OCI-LY1 (cell line): ENCODE results near the gene PBX1.

Source experiments
- H2AFZ ChIP-seq: fragments of 200-600 bp; sonication (generic), shearing (Covaris generic); 2 replicates; pipeline ENCODE4 v1.6.0; 2014; ENCODE audit warnings: antibody characterized with exemption, mild to moderate bottlenecking, low read length
- H3F3A ChIP-seq: fragments of 200-600 bp; sonication (generic), shearing (Covaris generic); 2 replicates; pipeline ENCODE4 v1.6.0; 2014; ENCODE audit warnings: mild to moderate bottlenecking, antibody characterized with exemption, low read length, moderate library complexity; ENCODE audit not compliant: insufficient read depth
- H3K27ac ChIP-seq: fragments of 200-600 bp; sonication (generic); 2 replicates; pipeline ENCODE4 v1.5.1; 2014; ENCODE audit warnings: low read length, mixed run types, mild to moderate bottlenecking, low read depth; ENCODE audit not compliant: poor library complexity, severe bottlenecking
- H3K27me3 ChIP-seq: fragments of 200-600 bp; sonication (generic); 2 replicates; pipeline ENCODE4 v1.6.0; 2014; ENCODE audit warnings: antibody characterized with exemption, mild to moderate bottlenecking, low read length, moderate library complexity; ENCODE audit not compliant: insufficient read depth
- H3K36me3 ChIP-seq: fragments of 200-600 bp; sonication (generic); 2 replicates; pipeline ENCODE4 v1.6.1; 2014; ENCODE audit warnings: mild to moderate bottlenecking, antibody characterized with exemption, low read length, moderate library complexity, mixed read lengths; ENCODE audit not compliant: insufficient read depth
- H3K4me1 ChIP-seq: fragments of 200-600 bp; sonication (generic); 2 replicates; pipeline ENCODE4 v1.5.1; 2014; ENCODE audit warnings: mild to moderate bottlenecking, low read length, moderate library complexity; ENCODE audit not compliant: insufficient read depth, severe bottlenecking
- H3K4me2 ChIP-seq: fragments of 200-600 bp; sonication (generic), shearing (Covaris generic); 2 replicates; pipeline ENCODE4 v1.6.1; 2014; ENCODE audit warnings: low read length
- H3K4me3 ChIP-seq: fragments of 200-600 bp; sonication (generic); 2 replicates; pipeline ENCODE4 v1.5.1; 2014; ENCODE audit warnings: low read length, low read depth, mild to moderate bottlenecking, mixed read lengths; ENCODE audit not compliant: poor library complexity, severe bottlenecking
- H3K79me2 ChIP-seq: fragments of 200-600 bp; shearing (Covaris generic); 2 replicates; pipeline ENCODE4 v1.6.1; 2016; ENCODE audit warnings: mixed run types, low read length, mixed read lengths; ENCODE audit not compliant: insufficient read depth
- H3K9ac ChIP-seq: fragments of 200-600 bp; sonication (generic), shearing (Covaris generic); 2 replicates; pipeline ENCODE4 v1.6.1; 2014; ENCODE audit warnings: mild to moderate bottlenecking, low read length, mixed read lengths
- H3K9me2 ChIP-seq: fragments of 200-600 bp; sonication (generic), shearing (Covaris generic); 2 replicates; pipeline ENCODE4 v1.6.1; 2014; ENCODE audit warnings: low read depth, mild to moderate bottlenecking, low read length, mixed read lengths
- H3K9me3 ChIP-seq: fragments of 200-600 bp; shearing (Covaris generic); 2 replicates; pipeline ENCODE4 v1.6.1; 2014; ENCODE audit warnings: low read length, mixed read lengths
- H4K20me1 ChIP-seq: fragments of 200-600 bp; sonication (generic), shearing (Covaris generic); 2 replicates; pipeline ENCODE4 v1.6.0; 2016; ENCODE audit warnings: mild to moderate bottlenecking, low read length; ENCODE audit not compliant: insufficient read depth
- CTCF ChIP-seq: fragments of 200-600 bp; sonication (generic), shearing (Covaris generic); IDR thresholded peaks from 2 replicates; pipeline ENCODE4 v1.5.1; 2017; ENCODE audit warnings: mild to moderate bottlenecking, antibody characterized with exemption, low read length, moderate library complexity, mixed read lengths
- EZH2 ChIP-seq: fragments of 200-600 bp; sonication (generic), shearing (Covaris generic); IDR thresholded peaks from 2 replicates; pipeline ENCODE4 v1.8.0; 2017; ENCODE audit warnings: borderline replicate concordance, mixed run types, mild to moderate bottlenecking, antibody characterized with exemption, low read length, moderate library complexity, mixed read lengths

Gene PBX1

GRCh38 chr1:164713456-164714207 is 154.6 kb downstream of the PBX1 start:
- TF ChIP-seq EZH2 = no peak
- TF ChIP-seq CTCF = no peak
- H3K9me3 ChIP-seq = no peaks in the 10 kb centered on the region
- no peaks in the 10 kb centered on the region for H4K20me1 ChIP-seq
- no peak overlapping the region for H3K9ac ChIP-seq
- no peaks in the 10 kb centered on the region for H3K36me3 ChIP-seq
- H3K27ac ChIP-seq = no peak overlapping the region
- H3K4me1 ChIP-seq = no peaks in the 10 kb centered on the region
- H2AFZ ChIP-seq = no peak overlapping the region
- H3K27me3 ChIP-seq = no peaks in the 10 kb centered on the region
- H3F3A ChIP-seq = no peaks in the 10 kb centered on the region
- H3K4me3 ChIP-seq = no peak overlapping the region
- no peak overlapping the region for H3K4me2 ChIP-seq
- H3K79me2 ChIP-seq = no peaks in the 10 kb centered on the region
- H3K9me2 ChIP-seq = no peaks in the 10 kb centered on the region

DNA sequence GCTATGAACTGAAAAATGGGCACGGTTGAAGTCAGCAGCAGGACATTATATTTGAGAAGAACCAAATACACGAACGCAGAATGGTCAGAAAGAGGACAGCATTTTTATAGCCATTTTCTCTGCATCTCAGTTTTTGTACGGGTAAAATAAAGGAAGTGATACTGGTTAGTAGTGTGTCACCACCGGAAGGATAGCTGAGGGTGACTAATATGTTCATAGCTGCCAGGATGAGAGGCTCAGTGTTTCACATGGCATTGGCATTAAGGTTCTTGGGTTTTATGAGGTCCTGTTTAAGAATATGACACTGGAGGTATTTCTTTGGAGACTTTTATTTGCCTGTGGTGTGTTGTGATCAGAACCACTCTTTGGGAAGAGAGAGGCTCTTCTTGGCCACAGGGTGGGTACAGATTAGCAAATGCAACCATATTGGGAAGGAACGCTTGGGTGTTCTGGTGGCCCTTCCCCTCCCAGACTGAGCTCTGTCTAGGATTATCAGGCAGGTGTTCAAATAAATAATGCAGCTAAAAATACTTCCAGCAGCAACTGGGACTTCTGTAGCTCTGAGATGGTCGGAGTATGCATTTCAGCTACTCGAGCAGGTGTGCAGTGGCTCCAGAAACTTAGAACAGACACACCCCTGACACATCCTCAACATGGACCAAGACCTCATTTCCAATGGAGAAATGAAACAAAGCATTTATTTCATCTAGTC is 158.2 kb downstream of the PBX1 start:
- no peaks in the 10 kb centered on the region for H3K36me3 ChIP-seq
- no peaks in the 10 kb centered on the region for H4K20me1 ChIP-seq
- H3K27me3 ChIP-seq = no peaks in the 10 kb centered on the region
- no peak for TF ChIP-seq CTCF
- TF ChIP-seq EZH2 = no peak
- H3K79me2 ChIP-seq = no peaks in the 10 kb centered on the region
- no peaks in the 10 kb centered on the region for H3K4me1 ChIP-seq
- no peak overlapping the region for H3K4me3 ChIP-seq
- H3K9me2 ChIP-seq = no peaks in the 10 kb centered on the region
- no peak overlapping the region for H3K4me2 ChIP-seq
- H3K27ac ChIP-seq = no peak overlapping the region
- H2AFZ ChIP-seq = no peak overlapping the region
- H3K9me3 ChIP-seq = no peaks in the 10 kb centered on the region
- H3K9ac ChIP-seq = no peak overlapping the region
- no peaks in the 10 kb centered on the region for H3F3A ChIP-seq

- TF ChIP-seq CTCF (no peak), EZH2 (no peak)
- no peak overlapping the region for H2AFZ ChIP-seq
- H3K9me2 ChIP-seq = no peaks in the 10 kb centered on the region
- H3K27ac ChIP-seq = no peak overlapping the region
- no peaks in the 10 kb centered on the region for H3K36me3 ChIP-seq
- no peaks in the 10 kb centered on the region for H3K27me3 ChIP-seq
- H3F3A ChIP-seq = no peaks in the 10 kb centered on the region
- H3K9ac ChIP-seq = no peak overlapping the region
- no peaks in the 10 kb centered on the region for H4K20me1 ChIP-seq
- no peak overlapping the region for H3K4me3 ChIP-seq
- no peaks in the 10 kb centered on the region for H3K9me3 ChIP-seq
- no peak overlapping the region for H3K4me2 ChIP-seq
- H3K4me1 ChIP-seq = no peaks in the 10 kb centered on the region
- H3K79me2 ChIP-seq = no peaks in the 10 kb centered on the region
Measured at GRCh38 chr1:164718821-164719220, 159.8 kb downstream of the PBX1 start.
